Loucy (cell line): ENCODE results near the gene RPLP2.

Experiments
- H2AFZ ChIP-seq: fragments of 200-600 bp; sonication (generic); 2 replicates; pipeline ENCODE4 v1.6.0; 2016; ENCODE audit warnings: antibody characterized with exemption, mild to moderate bottlenecking, low read length, moderate library complexity
- H3F3A ChIP-seq: fragments of 200-600 bp; 2 replicates; pipeline ENCODE4 v1.6.0; 2016; ENCODE audit warnings: antibody characterized with exemption, low read depth, mild to moderate bottlenecking
- H3K27me3 ChIP-seq: fragments of 200-600 bp; sonication (generic); 2 replicates; pipeline ENCODE4 v1.6.1; 2014; ENCODE audit warnings: low read length, mild to moderate bottlenecking; ENCODE audit not compliant: insufficient read depth, poor library complexity, severe bottlenecking
- H3K36me3 ChIP-seq: fragments of 200-600 bp; sonication (generic); 2 replicates; pipeline ENCODE4 v1.6.1; 2016; ENCODE audit warnings: low read length; ENCODE audit not compliant: insufficient read depth
- H3K4me1 ChIP-seq: fragments of 200-600 bp; sonication (generic); 2 replicates; pipeline ENCODE4 v1.5.1; 2014; ENCODE audit warnings: low read length, mild to moderate bottlenecking; ENCODE audit not compliant: insufficient read depth, poor library complexity, severe bottlenecking
- H3K4me2 ChIP-seq: fragments of 200-600 bp; sonication (generic); 2 replicates; pipeline ENCODE4 v1.6.0; 2014; ENCODE audit warnings: antibody characterized with exemption, low read length, low read depth, mild to moderate bottlenecking; ENCODE audit not compliant: poor library complexity, severe bottlenecking
- H3K4me3 ChIP-seq: fragments of 200-600 bp; sonication (generic); 2 replicates; pipeline ENCODE4 v1.5.1; 2014; ENCODE audit warnings: low read length, mild to moderate bottlenecking, mixed read lengths; ENCODE audit not compliant: poor library complexity, severe bottlenecking
- H3K79me2 ChIP-seq: fragments of 200-600 bp; sonication (generic); 2 replicates; pipeline ENCODE4 v1.6.1; 2014; ENCODE audit warnings: low read length; ENCODE audit not compliant: insufficient read depth
- H3K9ac ChIP-seq: fragments of 200-600 bp; sonication (generic); 2 replicates; pipeline ENCODE4 v1.6.0; 2014; ENCODE audit warnings: mild to moderate bottlenecking, low read depth, low read length, moderate library complexity; ENCODE audit not compliant: poor library complexity, severe bottlenecking
- H3K9me2 ChIP-seq: fragments of 200-600 bp; sonication (generic); replicated peaks from 2 replicates; pipeline ENCODE4 v1.6.1; 2016; ENCODE audit warnings: low read depth, low read length, mixed read lengths
- H3K9me3 ChIP-seq: fragments of 200-600 bp; sonication (generic); 2 replicates; pipeline ENCODE4 v1.6.1; 2014; ENCODE audit warnings: mild to moderate bottlenecking, antibody characterized with exemption, low read length, low read depth; ENCODE audit not compliant: insufficient read depth
- H4K20me1 ChIP-seq: fragments of 200-600 bp; sonication (generic); 2 replicates; pipeline ENCODE4 v1.6.0; 2014; ENCODE audit warnings: antibody characterized with exemption, low read length, mild to moderate bottlenecking; ENCODE audit not compliant: insufficient read depth, poor library complexity, severe bottlenecking
- EZH2phosphoT487 ChIP-seq: fragments of 200-600 bp; IDR thresholded peaks from 2 replicates; pipeline ENCODE4 v1.6.1; 2018; ENCODE audit warnings: antibody characterized with exemption, mild to moderate bottlenecking, moderate library complexity, borderline replicate concordance
- TF ChIP-seq, protein P1 (sequence below): fragments of 200-600 bp; sonication (generic); conservative IDR thresholded peaks from 2 replicates; pipeline ENCODE4 v1.5.1; 2014; ENCODE audit warnings: mild to moderate bottlenecking, antibody characterized with exemption, low read length

RPLP2 gene

DNA sequence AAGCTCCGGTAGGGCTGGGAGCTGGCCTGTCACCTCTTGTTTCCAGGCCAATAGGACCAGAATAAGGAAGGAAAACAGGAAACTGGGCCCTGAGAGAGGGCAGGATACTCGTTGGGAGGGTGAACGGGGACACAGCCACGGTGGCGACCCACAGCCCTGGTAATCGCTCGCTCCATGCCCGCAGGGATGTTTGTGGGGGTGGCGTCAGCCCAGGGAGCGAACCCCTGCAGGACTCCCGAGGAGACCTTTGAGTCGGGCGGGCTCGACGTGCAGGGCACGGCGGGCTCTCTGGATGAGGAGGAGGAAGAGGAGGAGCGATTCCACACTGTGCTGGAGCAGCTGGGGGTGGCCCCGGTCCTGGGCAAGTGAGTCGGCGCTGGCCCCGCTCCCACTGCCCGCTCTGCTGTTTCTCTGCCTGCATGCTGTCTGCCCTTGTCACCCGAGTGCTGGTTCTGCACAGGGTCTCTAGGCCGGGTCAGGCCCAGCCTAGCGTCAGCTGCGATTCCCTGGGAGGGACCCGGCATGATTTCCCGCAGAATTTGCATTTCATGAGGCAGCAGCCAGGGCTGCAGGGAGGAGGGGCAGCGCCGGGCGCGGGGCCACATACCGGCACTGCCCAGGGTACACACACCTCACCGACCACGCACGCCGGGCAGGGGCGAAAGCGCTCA, 19.5 kb downstream of the RPLP2 start:
- Histone ChIP-seq H4K20me1 (peaks cover 3% of the 10 kb centered on the region), H3K9me2 (no peaks in the 10 kb centered on the region), H3F3A (no peaks in the 10 kb centered on the region), H3K4me1 (peaks cover 32% of the 10 kb centered on the region), H3K4me2 (no peak overlapping the region), H3K4me3 (no peak overlapping the region), H3K79me2 (peaks cover 11% of the 10 kb centered on the region; the same call in 1 of the 2 replicates), H3K9ac (peak overlapping the region; percentile 88), H2AFZ (no peak overlapping the region), H3K27me3 (no peaks in the 10 kb centered on the region), H3K9me3 (no peaks in the 10 kb centered on the region), H3K36me3 (no peaks in the 10 kb centered on the region)
- TF ChIP-seq, protein P1, sequence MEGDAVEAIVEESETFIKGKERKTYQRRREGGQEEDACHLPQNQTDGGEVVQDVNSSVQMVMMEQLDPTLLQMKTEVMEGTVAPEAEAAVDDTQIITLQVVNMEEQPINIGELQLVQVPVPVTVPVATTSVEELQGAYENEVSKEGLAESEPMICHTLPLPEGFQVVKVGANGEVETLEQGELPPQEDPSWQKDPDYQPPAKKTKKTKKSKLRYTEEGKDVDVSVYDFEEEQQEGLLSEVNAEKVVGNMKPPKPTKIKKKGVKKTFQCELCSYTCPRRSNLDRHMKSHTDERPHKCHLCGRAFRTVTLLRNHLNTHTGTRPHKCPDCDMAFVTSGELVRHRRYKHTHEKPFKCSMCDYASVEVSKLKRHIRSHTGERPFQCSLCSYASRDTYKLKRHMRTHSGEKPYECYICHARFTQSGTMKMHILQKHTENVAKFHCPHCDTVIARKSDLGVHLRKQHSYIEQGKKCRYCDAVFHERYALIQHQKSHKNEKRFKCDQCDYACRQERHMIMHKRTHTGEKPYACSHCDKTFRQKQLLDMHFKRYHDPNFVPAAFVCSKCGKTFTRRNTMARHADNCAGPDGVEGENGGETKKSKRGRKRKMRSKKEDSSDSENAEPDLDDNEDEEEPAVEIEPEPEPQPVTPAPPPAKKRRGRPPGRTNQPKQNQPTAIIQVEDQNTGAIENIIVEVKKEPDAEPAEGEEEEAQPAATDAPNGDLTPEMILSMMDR: no peak
- no peak for TF ChIP-seq EZH2phosphoT487

DNA sequence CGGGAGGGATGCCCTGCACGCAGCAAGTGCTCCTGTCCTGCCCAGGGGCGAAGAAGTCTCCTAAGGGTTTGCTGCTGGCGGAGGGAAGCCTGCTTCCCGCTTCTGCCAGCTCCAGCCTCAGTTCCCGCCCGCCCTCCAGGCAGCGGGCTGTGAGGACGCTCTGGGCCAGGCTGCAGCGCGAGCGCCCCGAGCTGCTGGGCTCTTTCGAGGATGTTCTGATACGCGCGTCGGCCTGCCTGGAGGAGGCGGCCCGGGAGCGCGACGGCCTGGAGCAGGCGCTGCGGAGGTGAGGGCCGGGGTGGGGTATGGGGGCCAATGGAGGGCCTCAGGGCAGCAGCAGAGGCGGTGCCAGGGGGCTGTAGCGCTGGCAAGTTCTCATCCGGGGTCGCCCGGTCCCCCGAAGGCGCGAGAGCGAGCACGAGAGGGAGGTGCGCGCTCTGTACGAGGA, 20.1 kb downstream of the RPLP2 start:
- no peak overlapping the region for H2AFZ ChIP-seq
- H3K9me2 ChIP-seq: no peaks in the 10 kb centered on the region
- H3K36me3 ChIP-seq: no peaks in the 10 kb centered on the region
- no peak overlapping the region for H3K4me3 ChIP-seq
- H3K4me1 ChIP-seq: peaks cover 38% of the 10 kb centered on the region
- H4K20me1 ChIP-seq: peaks cover 3% of the 10 kb centered on the region
- no peak for TF ChIP-seq EZH2phosphoT487
- TF ChIP-seq, protein P1: no peak
- H3K27me3 ChIP-seq: no peaks in the 10 kb centered on the region
- no peaks in the 10 kb centered on the region for H3K9me3 ChIP-seq
- no peak overlapping the region for H3K9ac ChIP-seq
- H3K4me2 ChIP-seq: no peak overlapping the region
- H3F3A ChIP-seq: no peaks in the 10 kb centered on the region
- H3K79me2 ChIP-seq: peaks cover 11% of the 10 kb centered on the region; the same call in 1 of the 2 replicates

DNA sequence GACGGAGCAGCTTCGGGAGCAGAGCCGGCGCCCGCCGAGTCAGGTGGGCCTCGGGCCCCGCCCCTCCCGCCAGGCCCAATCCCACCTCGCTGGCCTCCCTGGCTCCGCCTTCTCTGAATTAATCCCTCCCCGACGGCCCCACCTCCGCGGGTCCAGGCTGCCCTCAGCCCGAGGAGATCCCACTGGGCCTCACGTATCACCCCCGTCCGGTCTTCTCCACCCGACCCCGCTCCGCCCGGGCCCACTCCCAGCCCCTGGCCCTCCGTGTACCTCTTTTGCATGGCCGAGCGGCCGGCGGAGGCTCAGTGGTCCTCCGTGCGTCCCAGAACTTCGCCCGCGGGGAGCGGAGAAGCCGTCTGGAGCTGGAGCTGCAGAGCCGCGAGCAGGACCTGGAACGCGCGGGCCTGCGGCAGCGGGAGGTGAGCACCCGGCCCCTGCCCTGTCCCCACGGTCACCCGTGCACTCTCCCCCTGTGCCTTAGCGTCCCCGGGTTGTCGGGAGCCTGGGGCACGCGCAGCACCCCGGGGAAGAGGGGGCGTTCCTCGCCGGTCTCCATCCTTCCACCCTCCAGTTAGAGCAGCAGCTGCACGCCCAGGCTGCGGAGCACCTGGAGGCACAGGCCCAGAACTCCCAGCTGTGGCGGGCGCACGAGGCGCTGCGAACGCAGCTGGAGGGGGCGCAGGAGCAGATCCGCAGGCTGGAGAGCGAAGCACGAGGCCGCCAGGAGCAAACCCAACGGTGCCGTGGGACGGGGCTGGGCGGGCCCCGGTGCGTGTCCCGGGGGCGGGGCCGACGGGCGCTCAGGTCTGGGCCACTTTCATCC, 20.7 kb downstream of the RPLP2 start:
- Histone ChIP-seq H3K4me2 (no peak overlapping the region), H3K9ac (no peak overlapping the region), H3K4me3 (no peak overlapping the region)

More for the DNA sequence above, 20.7 kb downstream of the RPLP2 start:
- Histone ChIP-seq H2AFZ (no peak overlapping the region), H4K20me1 (peaks cover 3% of the 10 kb centered on the region), H3K4me1 (peaks cover 37% of the 10 kb centered on the region), H3K27me3 (no peaks in the 10 kb centered on the region), H3F3A (no peaks in the 10 kb centered on the region), H3K9me2 (no peaks in the 10 kb centered on the region), H3K36me3 (no peaks in the 10 kb centered on the region), H3K79me2 (peaks cover 11% of the 10 kb centered on the region; the same call in 1 of the 2 replicates), H3K9me3 (no peaks in the 10 kb centered on the region)
- no peak for TF ChIP-seq EZH2phosphoT487
- TF ChIP-seq, protein P1: no peak
